GM18870 (cell line): ENCODE data around the gene TEX101.

Source experiments
- ATAC-seq: cut with Tn5 transposase; IDR thresholded peaks from one replicate; pipeline ENCODE4 v1.9.1; 2021; ENCODE audit warnings: moderate library complexity; ENCODE audit not compliant: unreplicated experiment

Gene TEX101

GRCh38 chr19:43445426-43445825 is 30.7 kb downstream of the TEX101 start:
- ATAC-seq: no peak

- ATAC-seq: no peak
Measured at GRCh38 chr19:43446746-43447489, 32.2 kb downstream of the TEX101 start.

GRCh38 chr19:43447655-43448054 is 33.0 kb downstream of the TEX101 start:
- no peak for ATAC-seq

- no peak for ATAC-seq
Measured at GRCh38 chr19:43450545-43450997, 35.9 kb downstream of the TEX101 start.

- ATAC-seq: no peak
Measured at GRCh38 chr19:43452582-43452981, 37.9 kb downstream of the TEX101 start.

DNA sequence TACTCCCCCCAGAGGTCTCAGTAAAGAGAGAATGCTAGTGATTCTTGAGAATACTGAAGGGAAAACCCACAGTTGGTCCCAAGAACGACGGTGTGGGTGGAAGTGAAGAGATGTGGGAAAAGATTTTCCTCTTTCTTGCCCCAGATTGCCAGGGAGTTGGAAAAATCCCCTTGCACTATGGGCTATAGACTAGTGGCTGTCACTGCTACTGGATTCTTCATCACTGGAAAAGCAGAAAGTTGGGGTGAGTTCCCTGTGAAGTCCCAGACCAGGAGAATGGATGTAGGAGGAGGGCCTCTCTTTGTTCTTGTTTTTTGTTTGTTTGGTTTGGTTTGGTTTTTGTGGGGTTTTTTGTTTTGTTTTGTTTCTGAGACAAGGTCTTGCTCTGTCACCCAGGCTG is 39.3 kb downstream of the TEX101 start:
- ATAC-seq: no peak

DNA sequence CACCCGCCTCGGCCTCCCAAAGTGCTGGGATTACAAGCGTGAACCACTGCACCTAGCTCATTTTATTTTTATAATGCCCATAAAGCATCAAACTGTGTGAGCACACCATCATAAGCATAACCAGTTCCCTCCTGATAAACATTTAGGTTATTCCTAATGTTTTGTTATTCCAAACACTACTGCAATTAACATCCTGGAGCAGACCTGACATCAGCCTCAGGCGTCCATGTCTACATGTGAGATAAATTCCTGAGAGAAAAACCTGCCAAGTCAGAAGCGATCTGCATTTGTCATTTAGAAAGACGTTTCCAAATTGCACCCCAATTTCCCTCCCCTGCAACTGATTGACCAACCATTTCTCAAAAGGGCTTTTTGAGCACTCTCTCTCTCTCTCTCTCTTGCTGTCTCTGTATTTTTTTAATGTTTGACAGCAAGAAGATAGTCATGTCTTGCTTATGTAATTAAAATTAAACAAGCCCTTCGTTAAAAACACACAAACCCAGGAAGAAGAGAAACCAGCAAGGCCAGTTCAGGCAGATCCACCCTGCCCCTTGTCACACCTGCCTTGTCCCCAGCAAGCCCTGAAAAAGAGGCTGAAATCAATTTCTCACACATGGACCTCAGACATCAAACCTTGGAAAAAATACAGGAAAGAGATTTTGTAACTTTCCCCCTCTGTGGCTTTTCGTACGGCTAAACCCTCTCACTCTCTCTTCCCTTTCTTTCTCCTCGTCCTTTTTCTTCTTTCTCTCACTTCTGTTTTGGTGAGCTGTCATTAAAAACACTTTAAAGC is 40.8 kb downstream of the TEX101 start:
- no peak for ATAC-seq

- ATAC-seq: no peak
Measured at GRCh38 chr19:43457809-43458208, 43.1 kb downstream of the TEX101 start.

DNA sequence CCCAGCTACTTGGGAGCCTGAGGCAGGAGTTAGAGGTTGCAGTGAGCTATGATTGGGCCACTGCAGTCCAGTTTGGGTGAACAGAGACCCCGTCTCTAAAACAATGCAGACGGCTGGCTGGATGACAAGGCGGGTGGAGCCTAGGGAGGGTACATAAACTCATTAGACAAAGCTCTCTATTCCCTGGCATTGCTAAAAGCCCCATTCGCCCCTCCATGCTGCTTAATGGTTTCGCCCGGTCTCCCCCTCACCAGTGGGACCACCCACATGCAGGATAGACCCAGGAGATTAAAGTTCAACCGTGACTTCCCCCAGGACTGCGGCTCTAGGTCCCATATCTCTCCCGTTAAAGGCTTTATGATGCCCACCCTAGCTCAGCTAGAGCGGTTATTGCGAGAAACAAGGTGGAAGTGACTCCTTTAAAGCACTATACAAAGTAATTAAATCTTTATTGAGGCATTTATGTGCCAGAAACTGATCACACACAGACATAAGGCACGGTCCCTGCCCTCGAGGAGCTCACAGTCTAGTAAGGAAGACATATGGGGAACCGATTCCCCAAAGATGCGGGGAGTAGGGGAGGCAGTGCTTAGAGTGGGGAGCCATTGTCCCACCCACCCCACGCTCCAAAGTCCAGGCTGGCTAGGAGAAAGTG is 45.8 kb downstream of the TEX101 start:
- ATAC-seq: no peak

GRCh38 chr19:43461303-43461702 is 46.6 kb downstream of the TEX101 start:
- no peak for ATAC-seq

DNA sequence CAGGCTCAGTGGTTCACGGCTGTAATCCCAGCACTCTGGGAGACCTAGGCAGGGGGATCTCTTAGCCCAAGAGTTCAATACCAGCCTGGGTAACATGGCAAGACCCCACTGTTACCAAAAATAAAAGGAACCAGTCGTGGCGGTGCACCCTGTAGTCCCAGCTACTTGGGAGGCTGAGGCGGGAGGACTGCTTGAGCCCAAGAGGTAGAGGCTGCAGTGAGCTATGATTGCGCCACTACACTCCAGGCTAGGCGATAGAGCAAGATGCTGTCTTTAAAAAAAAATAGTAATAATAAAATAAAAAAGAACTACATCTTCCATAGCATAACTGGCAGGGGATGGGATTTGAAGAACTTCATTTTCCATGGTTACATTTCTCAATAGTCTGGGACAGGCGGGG is 47.7 kb downstream of the TEX101 start:
- ATAC-seq: no peak

DNA sequence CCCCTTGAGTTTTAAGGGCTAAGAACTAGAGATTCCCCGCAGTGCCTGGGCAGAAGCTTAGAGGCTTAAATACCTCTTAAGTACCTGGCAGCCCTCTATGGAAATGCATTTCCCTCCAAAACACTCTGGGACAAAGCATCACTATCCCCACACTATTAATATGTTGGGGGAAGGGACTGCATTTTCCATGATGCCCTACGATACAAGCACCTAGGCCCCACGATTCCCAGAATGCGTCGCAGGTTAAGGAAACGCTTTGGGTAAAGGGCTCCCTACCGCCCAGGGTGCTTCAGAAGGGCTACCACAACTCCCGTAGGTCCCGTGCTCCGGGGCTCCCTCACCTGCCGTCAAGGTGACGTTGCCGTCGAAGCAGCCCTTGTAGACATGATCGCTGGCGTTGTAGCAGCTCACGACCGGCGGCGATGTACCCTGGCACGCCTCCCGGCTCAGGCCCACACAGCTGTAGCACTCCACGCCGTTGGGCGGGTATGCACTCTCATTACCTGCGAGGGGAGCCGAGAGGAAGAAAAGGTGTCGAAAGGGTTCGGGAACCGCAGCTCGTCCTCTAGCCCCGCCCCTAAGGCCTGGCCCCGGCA is 48.2 kb downstream of the TEX101 start:
- ATAC-seq: no peak

GRCh38 chr19:43463381-43464133 is 48.9 kb downstream of the TEX101 start:
- peak; percentile 62 for ATAC-seq

- ATAC-seq: peak; percentile 17
Measured at GRCh38 chr19:43464134-43464775, 49.6 kb downstream of the TEX101 start.

- ATAC-seq: no peak
Measured at GRCh38 chr19:43465468-43466120, 50.9 kb downstream of the TEX101 start, which contains the start of gene LYPD3. Gene LYPD3 (minus strand): TSS chr19:43465608. CDS start chr19:43465571, 37 bp downstream.

DNA sequence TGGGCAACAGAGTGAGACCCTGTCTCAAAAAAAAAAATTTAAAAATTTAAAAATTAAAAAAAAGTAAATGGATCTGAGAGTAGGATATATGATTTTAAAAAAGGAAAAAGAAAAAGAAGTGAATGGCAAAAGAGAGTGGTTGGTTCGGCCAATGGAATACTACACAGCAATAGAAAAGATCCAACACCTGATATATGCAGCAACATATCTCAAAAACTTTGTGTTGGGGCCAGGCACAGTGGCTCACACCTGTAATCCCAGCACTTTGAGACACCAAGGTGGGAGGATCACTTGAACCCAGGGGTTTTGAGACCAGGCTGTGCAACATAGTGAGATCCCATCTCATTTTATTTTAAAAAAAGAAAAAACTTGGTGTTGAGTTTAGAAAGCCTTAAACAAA is 52.1 kb downstream of the TEX101 start:
- no peak for ATAC-seq

GRCh38 chr19:43467276-43467675 is 52.6 kb downstream of the TEX101 start:
- ATAC-seq: no peak

DNA sequence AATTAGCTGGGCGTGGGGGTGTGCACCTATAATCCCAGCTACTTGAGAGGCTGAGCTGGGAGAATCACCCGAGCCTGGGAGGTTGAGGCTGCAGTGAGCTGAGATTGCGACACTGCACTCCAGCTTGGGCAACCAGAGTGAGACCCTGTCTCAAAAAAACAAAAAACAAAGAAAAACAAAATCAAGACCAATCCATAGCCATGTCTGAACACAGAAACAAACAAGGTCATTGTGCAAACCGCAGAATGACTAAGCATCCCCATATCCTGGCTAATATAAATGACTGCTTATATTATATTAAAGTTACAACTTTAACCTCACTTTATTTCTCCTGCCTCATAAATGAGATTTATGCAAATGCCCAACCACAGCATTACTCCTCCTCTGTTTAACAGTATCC is 53.0 kb downstream of the TEX101 start:
- no peak for ATAC-seq
